ENCODE data around the gene DCTN3. TPM values are rescaled to one million over a fixed set of nuclear protein-coding genes. Genes with fewer than 3 reads are reported as not detected.

Gene DCTN3
- total RNA-seq, 2 experiments from 2014 or later: 143 to 144 TPM

DNA sequence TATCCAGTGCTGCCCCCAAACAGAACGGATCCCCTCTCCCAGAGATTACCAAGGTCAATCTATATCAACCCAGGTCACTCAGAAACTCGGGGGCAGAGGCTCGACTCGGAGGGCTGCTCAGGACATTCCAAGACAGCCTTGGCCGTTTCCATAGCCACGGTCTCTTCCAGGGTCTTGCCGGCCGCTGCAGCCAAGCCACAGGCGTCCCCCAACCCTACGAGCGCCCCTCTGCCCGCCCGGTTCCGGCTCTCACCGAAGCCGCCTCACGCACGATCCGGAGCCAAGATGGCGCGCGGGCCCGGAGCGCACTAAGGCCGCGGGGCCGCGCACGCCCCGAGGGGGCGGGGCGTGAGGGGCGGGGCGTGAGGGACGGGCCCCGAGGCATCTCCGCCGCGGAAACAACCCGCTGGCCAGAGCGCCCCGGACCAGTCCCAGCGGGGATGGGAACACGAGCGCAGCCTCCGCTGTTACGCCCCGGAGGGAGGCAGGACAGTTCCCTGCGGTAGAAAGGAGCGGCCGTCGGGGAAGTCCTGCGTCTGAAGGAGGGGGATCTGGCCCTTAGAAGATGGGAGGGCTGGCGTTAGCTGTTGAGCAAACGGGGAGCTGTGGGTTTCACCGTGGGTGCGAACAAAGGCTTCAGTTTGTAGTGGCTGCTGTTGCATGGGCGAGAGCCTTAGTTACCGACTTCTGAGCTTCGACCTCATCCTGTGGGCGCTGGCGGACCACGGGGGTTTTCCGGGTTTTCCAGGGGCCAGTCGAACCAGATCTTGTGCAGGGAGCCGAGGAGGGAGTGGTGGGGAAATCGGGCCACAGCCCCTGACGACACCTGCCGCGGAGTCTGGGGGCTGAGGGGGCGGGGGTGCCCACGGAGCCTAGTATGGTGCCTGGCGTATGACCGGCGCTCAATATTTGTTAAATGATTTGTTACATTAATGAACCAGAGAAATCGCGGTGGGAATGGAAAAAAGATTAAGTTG, 8.2 kb downstream of the DCTN3 start, which contains the start of gene RPP25L:
TSS of gene RPP25L (minus strand) at position 287 of the 977 bp plus-strand sequence. CDS start 801 bp downstream, outside the sequence.
- POLR2A ChIA-PET: interaction anchor here (0.6 to 2.7 kb wide), 6 partner anchors 8 to 764 kb away, joined by 3 to 53 read pairs (median 6); partner anchors contain the start of genes DCTN3, DNAI1, FAM219A and GALT

DNA sequence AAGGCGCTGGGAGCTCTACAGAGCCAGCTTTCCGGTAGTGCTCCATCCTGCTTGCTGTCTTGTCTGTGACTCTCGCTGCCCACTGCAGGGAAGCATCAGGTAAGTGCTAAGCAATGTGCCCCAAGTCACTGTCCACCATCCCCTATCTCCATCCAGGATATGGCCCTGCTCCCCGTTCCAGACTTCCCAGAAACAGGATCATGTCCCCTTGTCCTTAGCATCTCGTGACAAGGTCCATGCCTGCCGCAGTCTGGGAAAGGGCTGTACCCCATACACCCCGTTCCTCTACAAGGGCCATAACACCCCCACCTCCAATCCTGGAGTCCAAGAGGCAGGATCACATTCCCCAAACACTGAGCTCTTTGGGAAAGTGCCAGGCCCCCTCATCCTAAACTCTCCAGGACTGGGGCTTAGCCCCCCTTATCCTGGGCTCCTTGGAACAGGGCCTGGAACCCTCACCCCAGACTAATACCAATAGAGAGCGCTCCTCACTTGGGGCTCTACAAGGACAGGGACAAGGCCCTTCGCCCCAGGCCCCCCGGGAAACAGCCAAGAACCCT, 9.0 kb downstream of the DCTN3 start:
- peak overlapping the region; percentile 85 for H3K27ac Mint-ChIP-seq
- H3K27me3 Mint-ChIP-seq: no peaks in the 10 kb centered on the region
- POLR2A ChIA-PET: interaction anchor here (0.6 to 2.7 kb wide), 10 partner anchors 9 to 764 kb away, joined by 3 to 53 read pairs (median 4); partner anchors contain the start of genes DCTN3, GALT, MYORG and SIGMAR1
- DNase-seq: no peak
- H3K9me3 Mint-ChIP-seq: no peaks in the 10 kb centered on the region
- peaks cover 22% of the 10 kb centered on the region for H3K4me1 Mint-ChIP-seq
- peak overlapping the region; percentile 90 for H3K4me3 Mint-ChIP-seq
- peaks cover 26% of the 10 kb centered on the region for H3K36me3 Mint-ChIP-seq (ENCODE audit: low read depth)
- CTCF ChIA-PET: interaction anchor here (0.9 to 8.4 kb wide), 4 partner anchors 9 to 92 kb away, joined by 3 to 125 read pairs (median 6); partner anchors contain the start of genes DCTN3 and SIGMAR1

More for the DNA sequence above, 8.2 kb downstream of the DCTN3 start, which contains the start of gene RPP25L:
- peak within 1 kb of the TSS; percentile 90 for H3K4me3 Mint-ChIP-seq
- H3K27me3 Mint-ChIP-seq: no peaks in the 10 kb centered on the region
- H3K27ac Mint-ChIP-seq: peak within 1 kb of the TSS; percentile 85
- no peaks in the 10 kb centered on the region for H3K9me3 Mint-ChIP-seq
- DNase-seq: peak; percentile 88
- CTCF ChIA-PET: interaction anchor here (0.7 to 8.4 kb wide), 9 partner anchors 8 to 154 kb away, joined by 3 to 125 read pairs (median 5); partner anchors contain the start of genes ARID3C, CCL27, DCTN3 and DNAI1
- H3K4me1 Mint-ChIP-seq: peaks cover 22% of the 10 kb centered on the region
- H3K36me3 Mint-ChIP-seq (ENCODE audit: low read depth): peaks cover 31% of the 10 kb centered on the region

DNA sequence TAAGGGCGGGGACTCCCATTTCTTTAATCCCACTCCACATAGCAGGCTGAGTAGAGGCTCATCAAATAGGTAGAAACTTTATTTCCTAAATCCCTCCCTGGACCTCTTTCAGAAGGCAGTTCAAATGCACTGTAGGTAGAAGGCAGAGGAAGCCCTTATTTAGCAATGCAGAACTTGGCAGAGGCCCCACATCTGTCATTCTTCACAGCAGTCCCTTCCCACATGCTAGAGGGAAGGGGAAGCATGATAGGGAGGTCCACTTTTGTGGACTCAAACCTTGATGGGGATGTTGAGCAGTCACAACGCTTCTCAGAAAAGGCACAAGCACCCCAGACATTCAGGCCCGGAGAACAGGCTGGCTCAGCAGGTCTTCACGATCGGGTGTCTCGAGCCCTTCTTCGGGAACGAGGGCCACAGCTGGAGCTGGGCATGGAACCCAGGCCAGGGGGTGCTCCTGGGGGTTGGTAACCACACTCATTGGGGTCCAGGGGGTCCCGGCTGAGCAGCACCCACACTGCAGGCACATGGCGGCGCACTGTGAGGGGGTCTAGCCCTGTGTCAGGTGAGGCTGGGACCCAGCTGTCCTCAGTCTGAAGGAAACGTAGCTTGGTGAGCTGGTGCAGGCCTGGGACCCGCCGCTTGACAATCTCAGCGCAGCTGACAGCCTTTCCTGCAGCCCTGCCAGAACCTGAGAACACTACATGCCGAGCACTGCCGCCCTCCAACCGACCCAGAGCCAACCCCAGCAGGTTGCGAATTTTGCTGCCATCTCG, 9.7 kb downstream of the DCTN3 start:
- POLR2A ChIA-PET: interaction anchor here (0.6 to 2.7 kb wide), 9 partner anchors 10 to 233 kb away, joined by 3 to 53 read pairs (median 5); partner anchors contain the start of genes DCTN3, GALT, MYORG and SIGMAR1
- CTCF ChIA-PET: interaction anchor here (0.9 to 8.4 kb wide), 3 partner anchors 9 to 91 kb away, joined by 3 to 125 read pairs (median 8); partner anchors contain the start of genes DCTN3 and SIGMAR1
- peaks cover 23% of the 10 kb centered on the region for H3K36me3 Mint-ChIP-seq (ENCODE audit: low read depth)
- DNase-seq: no peak
- peaks cover 22% of the 10 kb centered on the region for H3K4me1 Mint-ChIP-seq
- H3K9me3 Mint-ChIP-seq: no peaks in the 10 kb centered on the region
- H3K27ac Mint-ChIP-seq: no peak overlapping the region
- no peaks in the 10 kb centered on the region for H3K27me3 Mint-ChIP-seq
- H3K4me3 Mint-ChIP-seq: peak overlapping the region; percentile 90

DNA sequence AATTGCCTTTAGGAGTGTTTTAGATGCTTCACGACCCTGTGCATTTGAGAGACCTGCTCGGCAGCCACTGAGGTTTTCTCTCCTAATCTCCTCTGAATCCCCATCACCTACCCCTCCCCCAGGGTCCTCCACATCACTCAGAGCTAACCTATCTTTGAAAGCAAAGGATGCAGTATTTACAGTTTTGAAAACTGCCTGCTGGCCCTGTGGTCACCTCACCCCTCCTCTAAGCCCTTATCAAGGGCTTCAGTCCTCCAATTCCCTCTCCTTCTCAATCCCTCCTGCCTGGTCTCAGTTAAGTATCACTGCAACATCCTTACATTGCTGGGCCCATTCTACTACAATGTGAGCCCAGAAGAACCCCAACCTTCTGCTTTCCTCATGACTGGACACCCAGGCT, 13.0 kb downstream of the DCTN3 start:
- Mint-ChIP-seq H3K27me3 (peaks cover 12% of the 10 kb centered on the region), H3K4me1 (peaks cover 14% of the 10 kb centered on the region), H3K4me3 (no peak overlapping the region), H3K27ac (no peak overlapping the region), H3K36me3 (ENCODE audit: low read depth) (peaks cover 5% of the 10 kb centered on the region), H3K9me3 (no peaks in the 10 kb centered on the region)
- DNase-seq: no peak
- CTCF ChIA-PET: no interaction called here
- POLR2A ChIA-PET: no interaction called here

GRCh38 chr9:34606905-34607304, 13.4 kb downstream of the DCTN3 start:
- DNase-seq: no peak
- peaks cover 5% of the 10 kb centered on the region for H3K36me3 Mint-ChIP-seq (ENCODE audit: low read depth)
- POLR2A ChIA-PET: no interaction called here

DNA sequence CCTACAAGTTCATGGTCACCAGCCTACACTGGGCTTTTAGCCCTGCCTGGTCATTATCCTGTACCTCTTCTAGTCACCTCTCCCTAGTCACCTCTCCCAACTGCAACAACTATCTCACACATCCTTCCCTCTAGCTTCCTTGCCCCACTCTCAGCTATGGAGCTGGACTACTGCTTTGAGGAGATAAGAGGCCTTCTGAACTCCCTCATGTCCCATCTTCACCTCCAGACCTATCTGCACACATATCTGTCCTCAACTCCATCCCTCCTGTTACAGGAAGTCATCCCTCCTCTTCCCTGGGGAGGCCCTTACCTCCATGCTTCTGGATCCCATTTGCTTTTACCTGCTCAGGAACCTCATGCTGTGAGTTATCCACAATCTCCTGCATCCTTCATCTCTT, 14.1 kb downstream of the DCTN3 start:
- ChIA-PET CTCF (interaction anchor here (1.1 to 4.0 kb wide), 2 partner anchors 9 to 202 kb away, joined by 3 to 29 read pairs; no protein-coding TSS in a partner anchor), POLR2A (interaction anchor here (0.7 kb wide), 1 partner anchor 14 kb away, joined by 3 read pairs; the partner anchor contains the start of gene DCTN3)
- peaks cover 9% of the 10 kb centered on the region for H3K4me1 Mint-ChIP-seq
- peaks cover 18% of the 10 kb centered on the region for H3K27me3 Mint-ChIP-seq
- no peak for DNase-seq
- H3K9me3 Mint-ChIP-seq: no peaks in the 10 kb centered on the region
- H3K36me3 Mint-ChIP-seq (ENCODE audit: low read depth): peaks cover 5% of the 10 kb centered on the region
- H3K4me3 Mint-ChIP-seq: no peak overlapping the region
- H3K27ac Mint-ChIP-seq: no peak overlapping the region

More at GRCh38 chr9:34606905-34607304, 13.4 kb downstream of the DCTN3 start:
- H3K27me3 Mint-ChIP-seq: peaks cover 12% of the 10 kb centered on the region
- H3K9me3 Mint-ChIP-seq: no peaks in the 10 kb centered on the region
- CTCF ChIA-PET: interaction anchor here (1.1 kb wide), 1 partner anchor 203 kb away, joined by 3 read pairs; no protein-coding TSS in a partner anchor
- no peak overlapping the region for H3K27ac Mint-ChIP-seq
- no peak overlapping the region for H3K4me3 Mint-ChIP-seq
- peaks cover 12% of the 10 kb centered on the region for H3K4me1 Mint-ChIP-seq

DNA sequence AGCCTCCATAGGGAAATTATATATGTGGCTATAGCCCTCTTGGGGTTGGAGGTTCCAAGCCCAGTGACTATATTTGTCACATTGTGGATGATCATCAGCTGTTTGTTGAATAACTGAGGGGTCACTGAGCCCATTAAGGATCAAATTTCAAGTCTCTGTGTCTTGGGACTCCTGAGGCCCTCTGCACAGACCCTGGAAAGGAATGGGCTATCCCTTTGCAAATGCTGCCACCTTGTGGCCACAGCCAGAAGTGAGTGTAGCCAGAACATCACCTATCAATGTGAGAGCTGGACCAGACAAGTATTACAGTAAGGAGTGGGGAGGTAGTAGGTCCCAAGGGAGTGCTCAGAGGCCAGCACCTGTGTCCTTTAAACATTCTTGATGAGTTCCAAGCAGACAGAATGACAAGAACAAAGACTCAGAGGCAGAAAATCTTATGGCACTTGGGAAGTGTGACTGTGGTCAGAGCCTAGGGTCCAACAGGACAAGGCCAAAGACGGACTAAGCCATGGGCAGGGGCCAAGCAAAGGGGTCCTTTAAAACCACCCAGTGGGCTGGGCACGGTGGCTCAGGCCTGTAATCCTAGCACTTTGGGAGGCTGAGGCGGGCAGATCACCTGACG, 16.6 kb downstream of the DCTN3 start:
- Mint-ChIP-seq H3K27me3 (peaks cover 22% of the 10 kb centered on the region), H3K9me3 (no peaks in the 10 kb centered on the region), H3K27ac (no peak overlapping the region), H3K4me1 (no peaks in the 10 kb centered on the region), H3K4me3 (no peak overlapping the region), H3K36me3 (ENCODE audit: low read depth) (no peaks in the 10 kb centered on the region)
- ChIA-PET CTCF (interaction anchor here (0.6 to 4.0 kb wide), 26 partner anchors 9 to 248 kb away, joined by 3 to 29 read pairs (median 4); partner anchors contain the start of genes DCTN3, GALT, RPP25L and SIGMAR1), POLR2A (interaction anchor here (1.0 kb wide), 1 partner anchor 17 kb away, joined by 3 read pairs; no protein-coding TSS in a partner anchor)
- peak; percentile 82 for DNase-seq

- Mint-ChIP-seq H3K36me3 (ENCODE audit: low read depth) (no peaks in the 10 kb centered on the region), H3K27ac (no peak overlapping the region), H3K9me3 (no peaks in the 10 kb centered on the region), H3K4me1 (no peaks in the 10 kb centered on the region), H3K4me3 (no peak overlapping the region), H3K27me3 (peaks cover 22% of the 10 kb centered on the region)
- DNase-seq: no peak
- ChIA-PET POLR2A (no interaction called here), CTCF (interaction anchor here (1.0 to 4.0 kb wide), 5 partner anchors 10 to 198 kb away, joined by 3 to 29 read pairs (median 4); partner anchors contain the start of gene RPP25L)
Measured at GRCh38 chr9:34601937-34602573, 18.2 kb downstream of the DCTN3 start.

- CTCF ChIA-PET: interaction anchor here (1.4 kb wide), 1 partner anchor 9 kb away, joined by 5 read pairs; no protein-coding TSS in a partner anchor
- no peaks in the 10 kb centered on the region for H3K36me3 Mint-ChIP-seq (ENCODE audit: low read depth)
Measured at GRCh38 chr9:34600908-34601307, 19.4 kb downstream of the DCTN3 start.

DNA sequence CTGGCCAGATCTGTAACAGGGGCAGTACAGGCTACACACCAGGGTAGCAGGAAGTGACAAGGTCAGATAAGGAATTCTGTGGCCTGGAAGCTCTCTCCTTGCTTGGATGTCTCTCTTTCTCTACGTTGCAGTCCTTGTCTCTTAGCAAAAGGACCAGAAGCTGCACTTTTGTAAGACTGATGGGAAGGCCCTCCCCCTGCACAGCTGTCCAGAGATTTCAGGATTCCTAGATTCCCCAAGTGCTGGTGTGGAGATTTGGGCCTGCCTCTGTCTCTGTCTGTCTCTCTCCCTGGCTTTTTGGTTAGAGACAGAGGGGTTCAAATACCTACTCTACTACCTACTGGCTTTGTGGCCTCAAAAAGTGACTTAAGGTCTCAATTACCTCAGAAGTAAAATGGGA, 20.7 kb downstream of the DCTN3 start:
- H3K4me3 Mint-ChIP-seq: no peak overlapping the region
- peaks cover 20% of the 10 kb centered on the region for H3K27me3 Mint-ChIP-seq
- H3K4me1 Mint-ChIP-seq: no peaks in the 10 kb centered on the region
- POLR2A ChIA-PET: interaction anchor here (1.0 kb wide), 1 partner anchor 21 kb away, joined by 3 read pairs; the partner anchor contains the start of gene DCTN3
- CTCF ChIA-PET: interaction anchor here (0.9 kb wide), 1 partner anchor 14 kb away, joined by 3 read pairs; no protein-coding TSS in a partner anchor
- H3K36me3 Mint-ChIP-seq (ENCODE audit: low read depth): no peaks in the 10 kb centered on the region
- DNase-seq: no peak
- H3K9me3 Mint-ChIP-seq: no peaks in the 10 kb centered on the region
- no peak overlapping the region for H3K27ac Mint-ChIP-seq

More at GRCh38 chr9:34600908-34601307, 19.4 kb downstream of the DCTN3 start:
- Mint-ChIP-seq H3K27ac (no peak overlapping the region), H3K9me3 (no peaks in the 10 kb centered on the region), H3K27me3 (peaks cover 22% of the 10 kb centered on the region), H3K4me1 (no peaks in the 10 kb centered on the region), H3K4me3 (no peak overlapping the region)
- no peak for DNase-seq
- POLR2A ChIA-PET: no interaction called here

DNA sequence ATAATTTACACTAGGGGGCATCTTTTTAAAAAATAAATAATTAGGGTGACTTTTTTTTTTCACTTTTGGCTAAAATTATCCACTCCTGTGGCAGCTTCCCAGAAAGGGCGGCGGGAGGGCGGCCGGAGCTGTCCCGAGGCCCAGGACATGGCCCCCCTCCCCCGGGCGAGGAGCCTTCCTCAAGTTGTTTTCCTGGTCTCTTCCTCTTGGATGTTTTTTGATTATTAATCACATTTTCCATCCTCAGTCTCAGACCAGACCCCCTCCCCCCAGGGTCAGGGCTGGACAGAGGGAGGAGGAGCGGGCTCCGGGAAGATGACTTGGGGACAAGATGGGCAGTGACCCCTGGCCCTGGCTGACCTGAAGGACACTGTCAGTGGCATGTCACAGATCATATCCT, 26.1 kb downstream of the DCTN3 start:
- CTCF ChIA-PET: interaction anchor here (3.0 kb wide), 1 partner anchor 10 kb away, joined by 12 read pairs; no protein-coding TSS in a partner anchor
- H3K36me3 Mint-ChIP-seq (ENCODE audit: low read depth): no peaks in the 10 kb centered on the region
- POLR2A ChIA-PET: no interaction called here
- H3K9me3 Mint-ChIP-seq: no peaks in the 10 kb centered on the region
- peaks cover 42% of the 10 kb centered on the region for H3K27me3 Mint-ChIP-seq
- H3K4me3 Mint-ChIP-seq: no peak overlapping the region
- no peak overlapping the region for H3K27ac Mint-ChIP-seq
- peaks cover 25% of the 10 kb centered on the region for H3K4me1 Mint-ChIP-seq
- no peak for DNase-seq
